Endodermal cell (in vitro differentiated cells): ENCODE data around the gene PRB2. TPM values are rescaled to one million over a fixed set of nuclear protein-coding genes. Genes with fewer than 3 reads are reported as not detected.
"Not testable (repeated sequence)": the region's sequence is repeated elsewhere in the genome, so short reads cannot be mapped to it uniquely, and the experiment has no call there.

Experiments used
- DNase-seq: peaks from one replicate; pipeline ENCODE4 v3.0.0-alpha.2; 2017
- H3K27ac ChIP-seq: 2 replicates; pipeline ENCODE4 v1.5.1; 2013; ENCODE audit warnings: mild to moderate bottlenecking, low read depth, low read length, moderate library complexity
- H3K27me3 ChIP-seq: 2 replicates; pipeline ENCODE4 v1.6.1; 2013; ENCODE audit warnings: mild to moderate bottlenecking, low read length, moderate library complexity; ENCODE audit not compliant: insufficient read depth, control insufficient read depth, poor library complexity, severe bottlenecking
- H3K36me3 ChIP-seq: 2 replicates; pipeline ENCODE4 v1.7.0; 2013; ENCODE audit warnings: mild to moderate bottlenecking, low read length, moderate library complexity; ENCODE audit not compliant: control insufficient read depth, insufficient read depth
- H3K4me1 ChIP-seq: one replicate; pipeline ENCODE4 v1.7.0; 2013; ENCODE audit warnings: low read length; ENCODE audit not compliant: control insufficient read depth, insufficient read depth
- H3K4me3 ChIP-seq: 2 replicates; pipeline ENCODE4 v1.5.1; 2013; ENCODE audit warnings: mild to moderate bottlenecking, low read length, moderate library complexity
- H3K9ac ChIP-seq: 2 replicates; pipeline ENCODE4 v1.6.1; 2013; ENCODE audit warnings: mild to moderate bottlenecking, low read length, moderate library complexity; ENCODE audit not compliant: poor library complexity, severe bottlenecking; ENCODE audit errors: extremely low read depth
- H3K9me3 ChIP-seq: 2 replicates; pipeline ENCODE4 v1.6.1; 2013; ENCODE audit warnings: mild to moderate bottlenecking, low read length, moderate library complexity; ENCODE audit not compliant: control insufficient read depth
- H3K27ac Mint-ChIP-seq: 2 replicates; pipeline ENCODE4 v1.8.0; 2020; ENCODE audit warnings: mixed read lengths
- H3K27me3 Mint-ChIP-seq: 2 replicates; pipeline ENCODE4 v1.8.0; 2021; ENCODE audit warnings: mild to moderate bottlenecking, mixed read lengths; ENCODE audit not compliant: insufficient read depth
- H3K36me3 Mint-ChIP-seq: 2 replicates; pipeline ENCODE4 v1.8.0; 2020; ENCODE audit warnings: low read depth, mixed read lengths
- H3K4me1 Mint-ChIP-seq: 2 replicates; pipeline ENCODE4 v1.8.0; 2020; ENCODE audit warnings: mixed read lengths
- H3K4me3 Mint-ChIP-seq: 2 replicates; pipeline ENCODE4 v1.8.0; 2020; ENCODE audit warnings: mild to moderate bottlenecking, moderate library complexity, mixed read lengths
- H3K9me3 Mint-ChIP-seq: 2 replicates; pipeline ENCODE4 v1.8.0; 2020; ENCODE audit warnings: mild to moderate bottlenecking, mixed read lengths
- WGBS, 2 experiments: methylation state at CpG; one replicate each; pipeline versions ENCODE4 v1.1.5 to v1.1.7; 2013; ENCODE audit warnings: missing lambda C conversion rate in 2 of 2, mixed read lengths in 1 of 2; ENCODE audit not compliant: insufficient coverage in 1 of 2, insufficient read length in 1 of 2; 5-methylcytosine and 5-hydroxymethylcytosine counted together
- total RNA-seq, 2 donors: library from RNA; stranded (reverse); fragmentation: NEBNext Ultra II Directional in 1 of 2; extraction: Animal tissue kit (Norgen Biotek cat#: 25700) in 1 of 2; gene quantifications; 2 replicates in 1 of 2; 3 replicates in 1 of 2; pipeline ENCODE4 v1.2.1, GENCODE V29; 2021
- TF ChIP-seq, protein P1 (sequence below): fragments of 200-600 bp; sonication (generic); conservative IDR thresholded peaks from 2 replicates; pipeline ENCODE4 v1.5.0; 2021; ENCODE audit warnings: antibody characterized with exemption, mild to moderate bottlenecking

The PRB2 gene
- total RNA-seq, 2 donors from 2014 or later: not detected

- no peaks in the 10 kb centered on the region for H3K27me3 ChIP-seq
- H3K4me3 ChIP-seq: no peak overlapping the region
- H3K36me3 ChIP-seq: no peaks in the 10 kb centered on the region
- WGBS, 2 experiments: 14 to 66% methylated on average over 1 of the region's 1 CpG
- Mint-ChIP-seq H3K27ac (no peak overlapping the region), H3K27me3 (no peaks in the 10 kb centered on the region), H3K9me3 (no peaks in the 10 kb centered on the region), H3K4me3 (no peak overlapping the region), H3K4me1 (no peaks in the 10 kb centered on the region), H3K36me3 (no peaks in the 10 kb centered on the region)
- no peak overlapping the region for H3K27ac ChIP-seq
- no peak for DNase-seq
- no peaks in the 10 kb centered on the region for H3K4me1 ChIP-seq
- no peak overlapping the region for H3K9ac ChIP-seq
- no peaks in the 10 kb centered on the region for H3K9me3 ChIP-seq
- TF ChIP-seq, protein P1, sequence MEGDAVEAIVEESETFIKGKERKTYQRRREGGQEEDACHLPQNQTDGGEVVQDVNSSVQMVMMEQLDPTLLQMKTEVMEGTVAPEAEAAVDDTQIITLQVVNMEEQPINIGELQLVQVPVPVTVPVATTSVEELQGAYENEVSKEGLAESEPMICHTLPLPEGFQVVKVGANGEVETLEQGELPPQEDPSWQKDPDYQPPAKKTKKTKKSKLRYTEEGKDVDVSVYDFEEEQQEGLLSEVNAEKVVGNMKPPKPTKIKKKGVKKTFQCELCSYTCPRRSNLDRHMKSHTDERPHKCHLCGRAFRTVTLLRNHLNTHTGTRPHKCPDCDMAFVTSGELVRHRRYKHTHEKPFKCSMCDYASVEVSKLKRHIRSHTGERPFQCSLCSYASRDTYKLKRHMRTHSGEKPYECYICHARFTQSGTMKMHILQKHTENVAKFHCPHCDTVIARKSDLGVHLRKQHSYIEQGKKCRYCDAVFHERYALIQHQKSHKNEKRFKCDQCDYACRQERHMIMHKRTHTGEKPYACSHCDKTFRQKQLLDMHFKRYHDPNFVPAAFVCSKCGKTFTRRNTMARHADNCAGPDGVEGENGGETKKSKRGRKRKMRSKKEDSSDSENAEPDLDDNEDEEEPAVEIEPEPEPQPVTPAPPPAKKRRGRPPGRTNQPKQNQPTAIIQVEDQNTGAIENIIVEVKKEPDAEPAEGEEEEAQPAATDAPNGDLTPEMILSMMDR: no peak
These were observed 2.0 kb upstream of the PRB2 start for GRCh38 chr12:11397366-11397765.

- H3K4me3 ChIP-seq, H3K9ac ChIP-seq, H3K9me3 ChIP-seq, H3K27me3 ChIP-seq, DNase-seq, H3K27ac Mint-ChIP-seq, H3K4me1 ChIP-seq, H3K36me3 ChIP-seq, H3K4me3 Mint-ChIP-seq, H3K36me3 Mint-ChIP-seq, H3K27me3 Mint-ChIP-seq, H3K9me3 Mint-ChIP-seq, H3K4me1 Mint-ChIP-seq, H3K27ac ChIP-seq: not testable (repeated sequence)
- 89 to 100% methylated on average over 1 of the region's 3 CpGs for WGBS, 2 experiments
These were observed 3.9 kb downstream of the PRB2 start for GRCh38 chr12:11391456-11391855.

GRCh38 chr12:11377420-11377819, 17.9 kb downstream of the PRB2 start:
- 93% methylated on average over 3 of the region's 3 CpGs; no CpG with 5 or more reads in 1 of the 2 experiments for WGBS, 2 experiments

DNA sequence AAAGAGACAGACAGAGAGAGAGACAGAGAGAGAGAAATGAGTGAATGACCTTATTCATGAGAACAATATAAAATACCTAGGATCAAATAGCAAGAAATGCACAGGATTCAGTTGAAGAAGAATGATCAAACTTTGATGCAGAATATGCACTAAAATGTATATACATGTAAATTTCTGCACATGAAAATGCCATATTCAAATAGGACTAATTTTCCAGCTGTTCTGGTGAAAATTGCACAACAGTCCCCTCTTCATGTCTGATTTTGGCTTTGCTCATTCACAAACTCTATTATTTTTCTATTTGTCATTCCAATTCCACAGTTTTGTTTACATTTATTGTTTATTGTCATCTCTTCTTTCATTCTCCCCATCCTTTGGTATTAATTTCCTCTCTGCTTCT, 34.2 kb downstream of the PRB2 start:
- no peak overlapping the region for H3K4me3 Mint-ChIP-seq
- no peaks in the 10 kb centered on the region for H3K9me3 Mint-ChIP-seq
- DNase-seq: no peak
- no peak overlapping the region for H3K27ac Mint-ChIP-seq
- H3K27me3 Mint-ChIP-seq: no peaks in the 10 kb centered on the region
- Histone ChIP-seq H3K9me3 (no peaks in the 10 kb centered on the region), H3K36me3 (no peaks in the 10 kb centered on the region), H3K4me1 (no peaks in the 10 kb centered on the region), H3K27ac (no peak overlapping the region), H3K4me3 (no peak overlapping the region), H3K27me3 (no peaks in the 10 kb centered on the region), H3K9ac (no peak overlapping the region)
- H3K36me3 Mint-ChIP-seq: no peaks in the 10 kb centered on the region
- H3K4me1 Mint-ChIP-seq: no peaks in the 10 kb centered on the region
- TF ChIP-seq, protein P1: no peak

More at GRCh38 chr12:11377420-11377819, 17.9 kb downstream of the PRB2 start:
- peaks cover 65% of the 10 kb centered on the region for H3K9me3 Mint-ChIP-seq
- not testable (repeated sequence) for H3K4me3 Mint-ChIP-seq, H3K36me3 Mint-ChIP-seq, H3K27me3 Mint-ChIP-seq, H3K27ac Mint-ChIP-seq, H3K27ac ChIP-seq, H3K9me3 ChIP-seq, H3K27me3 ChIP-seq, DNase-seq, H3K36me3 ChIP-seq, H3K9ac ChIP-seq, H3K4me1 ChIP-seq, H3K4me3 ChIP-seq, H3K4me1 Mint-ChIP-seq

DNA sequence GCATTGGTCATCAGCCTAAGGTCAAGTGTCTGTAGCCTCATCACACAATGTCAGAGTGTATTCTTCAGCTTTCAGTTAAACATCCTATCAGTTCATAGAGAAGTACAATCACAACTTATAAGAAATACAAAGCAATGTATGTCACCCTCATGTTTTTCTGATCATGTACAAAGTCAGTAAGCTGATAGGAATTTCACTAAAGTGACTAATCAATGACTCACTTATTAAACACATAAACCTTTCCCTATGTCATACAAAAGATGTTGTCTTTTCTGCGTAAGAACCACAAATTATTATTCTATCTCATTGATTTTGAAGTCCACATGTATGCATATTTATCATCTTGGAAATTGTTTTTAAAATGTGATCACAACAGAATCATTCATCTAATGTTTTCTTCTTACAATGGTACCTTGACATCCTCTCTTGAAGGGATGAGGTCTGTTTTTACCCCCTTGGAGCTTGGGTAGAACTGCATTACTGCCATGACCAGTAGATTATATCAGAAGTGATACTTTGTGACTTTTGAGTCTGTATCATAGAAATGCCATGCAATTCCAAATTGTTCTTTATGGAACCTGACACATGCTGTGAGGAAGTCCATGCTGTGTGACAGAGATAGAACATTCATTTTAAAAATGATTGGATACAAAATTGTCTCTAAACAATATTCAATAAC, 35.0 kb downstream of the PRB2 start:
- H3K27ac Mint-ChIP-seq, DNase-seq, H3K27ac ChIP-seq, H3K4me1 Mint-ChIP-seq, H3K9me3 Mint-ChIP-seq, H3K4me1 ChIP-seq, H3K9me3 ChIP-seq, H3K4me3 Mint-ChIP-seq, H3K36me3 Mint-ChIP-seq, H3K9ac ChIP-seq, H3K27me3 ChIP-seq, H3K36me3 ChIP-seq, H3K4me3 ChIP-seq, H3K27me3 Mint-ChIP-seq: not testable (repeated sequence)
- WGBS, 2 experiments: 88 to 100% methylated on average over 1 of the region's 1 CpG

DNA sequence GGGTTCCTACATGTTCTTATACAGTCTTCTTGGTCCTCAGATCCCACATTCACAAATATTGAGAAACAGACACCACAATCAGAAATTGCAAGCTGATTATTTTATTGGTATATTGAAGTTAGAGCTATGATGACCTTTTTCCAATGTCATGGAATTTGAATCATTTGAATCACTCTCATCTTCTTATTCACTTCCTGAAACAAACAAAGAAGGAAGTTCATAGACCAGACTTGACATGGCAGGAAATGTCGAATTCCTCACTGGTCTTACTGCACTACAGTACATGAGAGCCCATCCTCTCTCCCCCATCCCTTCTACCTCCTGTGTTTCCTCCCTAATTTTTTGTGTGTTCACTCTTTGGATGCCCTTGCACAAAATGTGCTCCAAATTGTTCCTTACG, 43.6 kb downstream of the PRB2 start:
- not testable (repeated sequence) for H3K9ac ChIP-seq, H3K9me3 ChIP-seq, H3K27ac Mint-ChIP-seq, DNase-seq, H3K36me3 Mint-ChIP-seq, H3K27me3 Mint-ChIP-seq, H3K27me3 ChIP-seq, H3K4me3 Mint-ChIP-seq, H3K27ac ChIP-seq, H3K4me3 ChIP-seq, H3K36me3 ChIP-seq, H3K4me1 ChIP-seq, H3K9me3 Mint-ChIP-seq, H3K4me1 Mint-ChIP-seq
- 100% methylated on average over 1 of the region's 2 CpGs; no CpG with 5 or more reads in 1 of the 2 experiments for WGBS, 2 experiments
